GM19351 (cell line): ENCODE results near the gene WDR31.
"Not testable (repeated sequence)": the region's sequence is repeated elsewhere in the genome, so short reads cannot be mapped to it uniquely, and the experiment has no call there.

Experiments used
- ATAC-seq: cut with Tn5 transposase; IDR thresholded peaks from one replicate; pipeline ENCODE4 v1.9.1; 2021; ENCODE audit warnings: mild to moderate bottlenecking, moderate library complexity; ENCODE audit not compliant: unreplicated experiment

WDR31 gene

DNA sequence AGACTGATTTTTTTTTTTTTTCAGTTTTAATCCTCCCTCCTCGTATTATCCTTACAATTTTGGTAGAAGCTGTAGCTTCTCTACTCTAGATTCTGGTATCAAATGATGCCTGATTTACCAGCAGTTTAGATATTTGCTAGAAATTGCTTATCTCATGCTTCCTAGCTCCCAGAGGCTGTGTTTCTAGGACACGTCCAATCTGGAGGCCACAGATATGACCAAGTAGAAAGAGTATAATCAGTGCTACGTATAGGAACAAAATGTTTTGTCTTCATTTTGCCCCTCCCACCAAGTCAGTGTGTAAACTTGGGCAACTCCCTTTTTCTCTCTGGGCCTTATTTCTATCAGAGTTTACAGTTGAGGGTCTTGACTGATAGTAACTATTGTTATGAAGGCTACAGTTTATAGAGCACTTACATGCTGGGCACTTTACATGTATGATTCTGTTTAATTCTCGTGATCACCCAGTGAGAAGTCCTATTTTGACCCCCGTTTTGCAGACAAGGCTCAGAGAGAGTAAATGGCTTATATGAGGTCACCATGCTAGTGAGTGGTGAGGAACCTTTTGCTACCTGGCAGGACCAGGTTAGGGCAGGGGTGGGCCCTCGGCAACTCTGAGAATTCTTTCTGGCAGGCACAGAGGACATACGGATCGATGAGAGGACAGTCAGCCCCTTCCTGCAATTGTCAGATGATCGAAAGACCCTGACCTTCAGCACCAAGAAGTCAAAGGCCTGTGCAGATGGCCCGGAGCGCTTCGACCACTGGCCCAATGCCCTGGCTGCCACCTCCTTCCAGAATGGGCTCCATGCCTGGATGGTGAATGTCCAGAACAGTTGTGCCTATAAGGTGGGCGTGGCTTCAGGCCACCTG lies 29.1 kb upstream of the WDR31 start:
- no peak for ATAC-seq

DNA sequence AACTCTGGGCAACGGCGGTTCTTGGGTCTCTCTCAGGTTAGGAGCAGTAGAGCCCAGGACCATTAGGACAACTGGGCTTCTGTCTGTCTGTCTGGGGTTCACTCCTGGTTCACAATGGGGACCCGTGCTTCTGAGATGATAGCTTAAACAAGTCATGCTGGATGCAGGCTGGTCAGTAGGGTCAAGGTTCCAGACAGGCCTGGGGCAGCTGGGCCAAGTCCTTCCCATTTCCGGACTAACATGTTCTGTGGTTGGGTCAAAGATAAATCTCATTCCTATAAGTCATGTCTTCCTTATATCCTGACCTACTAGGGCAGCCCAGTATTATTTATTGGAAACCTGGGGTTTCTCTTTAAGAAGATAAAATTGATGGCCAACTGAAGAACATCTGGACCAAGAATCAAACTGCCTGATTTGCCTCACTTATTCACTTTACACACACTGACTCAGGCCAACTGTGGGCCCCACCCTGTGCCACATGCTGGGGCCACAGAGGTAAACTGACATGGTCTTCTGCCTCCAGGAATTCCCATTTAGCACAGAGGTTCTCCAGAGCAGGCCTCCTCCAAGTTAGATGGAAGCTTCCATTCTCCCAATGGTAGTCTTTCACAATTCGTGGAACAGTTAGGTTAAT lies 28.4 kb upstream of the WDR31 start:
- ATAC-seq, result no peak

DNA sequence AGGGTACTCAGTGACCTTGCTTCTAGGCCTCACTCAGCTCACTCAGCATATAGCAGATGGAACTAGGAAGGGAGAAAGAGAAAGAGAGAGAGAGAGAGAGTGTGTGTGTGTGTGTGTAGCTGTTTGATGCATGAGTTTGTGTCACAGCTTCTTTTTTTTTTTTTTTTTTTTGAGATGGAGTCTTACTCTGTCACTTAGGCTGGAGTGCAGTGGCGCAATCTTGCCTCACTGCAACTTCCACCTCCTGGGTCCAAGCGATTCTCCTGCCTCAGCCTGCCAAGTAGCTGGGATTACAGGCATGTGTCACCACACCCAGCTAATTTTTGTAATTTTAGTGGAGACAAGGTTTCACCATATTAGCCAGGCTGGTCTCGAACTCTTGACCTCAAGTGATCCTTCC lies 25.6 kb upstream of the WDR31 start:
- not testable (repeated sequence) for ATAC-seq

DNA sequence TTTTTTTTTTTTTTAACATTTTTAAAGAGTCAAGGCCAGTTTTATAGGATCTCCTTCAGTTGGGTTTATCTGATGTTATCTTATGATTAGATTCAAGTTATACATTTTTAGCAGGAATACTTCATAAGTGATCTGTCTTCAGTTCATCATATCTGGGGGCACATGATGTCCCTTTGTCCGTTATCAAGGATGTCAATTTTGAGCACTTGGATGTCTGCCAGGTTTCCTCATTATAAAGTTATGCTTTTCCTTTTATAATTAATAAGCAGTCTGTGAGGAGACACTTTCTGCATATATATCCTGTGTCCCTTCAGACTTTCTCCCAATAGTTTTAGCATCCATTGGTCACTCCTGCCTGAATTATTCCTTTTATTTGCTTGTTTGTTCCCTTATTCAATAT lies 24.9 kb upstream of the WDR31 start:
- no peak for ATAC-seq

DNA sequence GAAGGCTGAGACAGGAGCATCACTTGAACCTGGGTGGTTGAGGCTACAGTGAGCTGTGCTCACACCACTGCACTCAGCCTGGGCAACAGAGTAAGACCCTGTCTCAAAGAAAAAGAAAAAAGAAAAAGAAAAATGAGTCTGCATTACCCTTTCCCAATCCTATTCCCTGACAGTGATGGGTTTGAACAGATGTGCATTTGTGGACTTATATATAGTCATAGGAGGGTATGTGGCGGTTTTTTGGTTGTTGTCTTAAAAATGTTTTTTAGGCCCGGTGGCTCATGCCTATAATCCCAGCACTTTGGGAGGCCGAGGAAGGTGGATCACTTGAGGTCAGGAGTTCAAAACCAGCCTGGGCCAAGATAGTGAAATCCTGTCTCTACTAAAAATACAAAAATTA lies 23.3 kb upstream of the WDR31 start:
- no peak for ATAC-seq

DNA sequence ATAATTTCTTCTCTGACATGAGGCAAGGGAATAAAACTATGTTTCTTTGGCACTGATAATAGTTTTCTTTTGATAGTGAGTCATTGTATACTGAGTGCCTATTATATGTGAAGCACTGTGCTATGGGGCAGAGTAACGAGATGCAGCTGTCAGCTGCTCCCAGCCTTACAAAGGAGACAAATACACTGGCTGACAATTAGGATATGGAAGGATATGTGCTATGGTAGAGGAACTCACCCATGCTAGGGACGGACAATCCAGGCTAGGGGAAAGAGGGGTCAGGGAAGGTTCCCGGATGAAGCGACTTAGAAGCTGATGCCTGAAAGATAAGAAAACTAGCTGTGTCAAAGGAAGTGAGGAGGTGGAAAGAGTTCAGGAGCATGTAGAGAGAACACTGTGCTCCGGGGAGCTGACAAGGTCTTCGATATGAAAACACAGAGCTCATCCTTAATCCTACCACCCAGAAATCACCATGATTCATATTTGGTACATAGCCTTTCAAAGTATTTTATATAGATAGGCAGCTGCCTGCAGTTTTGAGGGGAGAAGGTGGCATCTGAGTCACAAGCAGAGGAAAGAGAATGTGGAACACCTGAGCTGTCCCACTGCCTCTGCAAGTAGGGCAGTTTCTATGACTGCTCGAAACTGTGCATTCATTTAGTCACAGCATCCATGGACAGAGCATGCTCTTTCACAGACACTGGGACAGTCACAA lies 21.4 kb upstream of the WDR31 start:
- ATAC-seq, result no peak

DNA sequence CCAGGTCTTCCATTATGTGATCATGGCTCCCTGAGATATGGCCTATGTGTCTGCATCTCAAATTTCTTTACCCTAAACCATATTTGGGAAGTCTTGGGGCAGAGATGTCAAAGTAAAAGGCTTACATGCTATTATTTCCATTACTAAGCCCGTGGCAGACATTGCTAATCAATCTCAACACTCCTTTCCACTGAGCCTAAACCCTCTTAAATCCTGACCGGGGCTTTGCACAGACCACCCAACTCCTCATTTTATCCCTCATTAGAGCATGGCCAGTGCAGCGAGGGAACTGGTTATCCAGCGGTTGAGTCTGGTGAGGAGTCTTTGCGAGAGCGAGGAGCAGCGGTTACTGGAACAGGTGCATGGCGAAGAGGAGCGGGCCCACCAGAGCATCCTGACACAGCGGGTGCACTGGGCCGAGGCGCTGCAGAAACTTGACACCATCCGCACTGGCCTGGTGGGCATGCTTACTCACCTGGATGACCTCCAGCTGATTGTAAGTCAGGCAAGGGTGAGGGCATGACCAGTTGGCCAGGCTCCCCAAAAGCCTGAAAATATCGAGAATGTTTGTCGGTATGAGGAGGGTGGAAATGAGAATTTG lies 20.3 kb upstream of the WDR31 start:
- no peak for ATAC-seq

DNA sequence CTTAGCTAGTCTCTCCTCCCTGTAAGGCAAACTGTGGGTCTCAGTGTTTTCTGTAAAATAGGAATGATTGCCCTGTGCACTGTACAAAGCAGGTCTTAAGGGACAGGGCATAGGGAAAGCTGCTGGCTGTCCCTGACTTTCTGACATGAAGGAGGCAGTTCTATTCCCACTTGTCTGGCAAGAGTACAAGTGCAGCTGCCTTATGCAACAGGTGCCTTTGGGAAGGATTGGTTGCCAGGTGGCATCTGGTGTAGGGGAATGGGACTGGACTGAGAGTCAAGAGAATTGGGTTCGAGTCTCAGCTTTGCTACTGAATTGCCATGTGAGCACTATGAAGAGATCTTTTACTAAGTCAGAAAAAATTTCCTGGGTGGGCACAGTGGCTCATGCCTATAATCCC lies 19.3 kb upstream of the WDR31 start:
- no peak for ATAC-seq

DNA sequence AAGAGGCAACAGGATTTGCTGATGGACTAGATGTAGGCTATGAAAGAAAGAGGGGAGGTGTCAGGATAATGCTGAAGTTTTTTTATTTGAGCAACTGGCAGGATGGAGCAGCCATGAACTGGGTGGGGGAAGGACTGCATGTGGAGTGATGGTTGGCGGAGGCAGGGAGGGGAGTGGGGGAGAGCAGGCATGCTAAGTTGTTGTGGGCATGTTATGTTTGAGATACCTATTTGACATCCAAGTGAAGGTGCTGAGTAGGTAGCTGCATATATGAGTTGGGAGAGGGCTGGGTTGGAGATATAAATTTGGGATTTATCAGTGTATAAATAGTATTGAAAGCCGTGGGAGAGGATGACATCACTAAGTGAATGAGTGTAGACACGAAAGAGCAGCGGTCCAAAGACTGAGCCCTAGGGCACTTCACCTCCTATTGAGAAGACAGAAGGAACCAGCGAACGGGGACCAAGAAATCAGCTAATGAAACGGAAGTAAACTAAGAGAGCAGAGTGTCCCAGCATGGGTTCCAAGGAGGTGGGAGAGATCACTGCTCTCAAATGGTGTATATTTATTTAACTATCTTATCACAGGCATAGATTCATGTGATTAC lies 16.7 kb upstream of the WDR31 start:
- no peak for ATAC-seq

DNA sequence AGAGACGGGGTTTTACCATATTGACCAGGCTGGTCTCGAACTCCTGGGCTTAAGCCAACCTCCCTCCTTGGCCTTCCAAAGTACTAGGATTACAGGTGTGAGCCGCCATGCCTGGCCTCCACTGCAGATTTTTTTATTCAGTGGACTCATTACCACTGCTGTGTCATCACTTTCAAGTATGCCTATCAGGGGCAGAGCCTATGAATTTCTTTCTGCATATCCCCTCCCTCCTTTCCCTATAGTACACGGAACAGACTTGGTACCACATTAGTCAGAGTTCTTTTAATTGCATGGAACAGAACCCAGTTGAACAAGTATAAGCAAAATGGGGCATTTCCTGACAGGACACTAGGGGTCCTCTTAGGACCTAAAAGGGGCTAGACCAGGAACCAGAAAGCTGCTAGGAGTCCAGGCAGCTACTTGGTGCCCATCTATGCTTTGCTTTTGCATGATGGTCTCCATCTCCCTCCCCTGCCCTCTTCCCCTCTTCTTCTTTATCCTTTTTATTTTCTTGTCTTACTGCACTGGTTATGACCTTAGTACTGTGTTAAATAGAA lies 15.0 kb upstream of the WDR31 start:
- ATAC-seq, result no peak

DNA sequence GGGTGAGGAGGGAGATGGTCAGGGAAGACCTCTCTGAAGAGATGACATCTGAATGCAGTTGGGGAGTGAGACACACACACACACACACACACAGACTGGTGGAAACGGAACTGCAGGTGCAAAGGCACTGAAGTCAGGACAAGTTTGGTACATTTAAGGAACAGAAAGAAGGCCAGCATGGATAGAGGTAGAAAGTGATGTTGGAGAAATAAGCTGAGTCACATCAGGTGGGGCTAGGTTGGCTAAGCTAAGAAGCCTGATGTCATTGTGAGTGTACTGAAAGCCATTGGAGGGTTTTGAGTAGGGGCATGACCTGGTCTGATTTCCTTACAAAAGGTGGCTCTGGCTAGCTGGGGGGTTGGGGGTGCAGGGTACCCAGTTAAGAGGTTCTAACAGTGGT lies 12.3 kb upstream of the WDR31 start:
- ATAC-seq, result no peak

DNA sequence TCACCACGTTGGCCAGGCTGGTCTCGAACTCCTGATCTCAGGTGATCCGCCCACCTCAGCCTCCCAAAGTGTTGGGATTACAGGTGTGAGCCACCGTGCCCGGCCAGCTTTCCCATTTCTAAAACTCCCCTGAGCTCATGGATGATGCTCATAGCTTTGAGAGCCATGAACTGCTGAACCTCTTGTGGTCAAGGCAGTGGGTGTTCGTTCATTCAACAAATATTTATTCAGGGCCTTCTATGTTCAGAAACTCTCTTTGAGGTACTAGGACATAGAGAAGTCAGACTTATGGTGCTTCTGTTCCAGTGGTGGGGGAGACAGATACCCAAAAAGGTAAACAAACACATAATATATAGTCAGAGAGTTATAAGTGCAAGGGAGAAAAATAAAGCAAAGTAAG lies 11.9 kb upstream of the WDR31 start:
- ATAC-seq, result no peak

DNA sequence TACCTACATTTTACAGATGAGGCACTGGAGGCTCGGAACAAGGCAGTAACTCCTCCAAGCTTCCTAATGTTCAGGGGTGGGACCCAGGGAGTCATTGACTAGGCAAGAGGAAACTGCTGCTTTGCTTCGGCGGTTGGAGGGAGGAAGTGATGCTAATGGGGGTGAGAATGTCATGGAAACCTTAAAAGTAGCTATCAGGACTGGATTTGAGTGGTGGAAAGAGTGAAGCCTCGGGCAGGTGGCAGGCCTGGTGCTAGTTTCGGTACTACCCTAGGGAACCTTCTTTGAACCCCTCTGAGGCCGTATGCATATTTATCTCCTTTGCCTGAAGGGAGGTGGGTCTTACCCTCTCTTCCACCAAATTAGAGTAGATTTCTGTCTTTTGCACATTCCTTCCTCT lies 10.9 kb upstream of the WDR31 start:
- no peak for ATAC-seq

DNA sequence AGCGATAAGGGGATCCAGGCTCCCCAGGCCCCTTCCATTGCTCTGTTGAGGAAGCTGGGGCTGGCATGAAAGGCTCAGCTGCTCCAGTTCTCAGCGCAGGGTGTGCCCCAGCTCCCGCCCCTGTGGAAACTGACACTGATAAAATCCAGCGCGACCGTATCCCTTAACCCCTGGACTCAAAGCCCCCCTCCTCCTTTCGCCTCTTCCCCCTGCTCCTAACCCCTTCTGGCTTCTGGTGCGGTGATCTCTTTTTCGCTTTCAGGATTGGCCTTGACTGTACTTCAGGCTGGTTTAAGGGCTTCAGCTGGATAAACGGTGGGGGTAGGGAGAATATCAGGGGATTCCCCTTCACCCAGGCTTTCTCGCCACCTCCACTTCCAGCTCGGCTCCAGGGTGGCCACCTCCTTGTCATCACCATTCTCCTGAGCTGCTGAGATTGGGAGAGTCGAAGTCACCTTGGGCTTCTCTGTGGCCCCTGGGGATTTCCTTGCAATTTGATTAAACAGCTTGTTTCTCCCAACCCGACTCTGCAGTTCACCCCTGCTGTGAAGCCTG lies 10.1 kb upstream of the WDR31 start:
- peak; percentile 9 for ATAC-seq

DNA sequence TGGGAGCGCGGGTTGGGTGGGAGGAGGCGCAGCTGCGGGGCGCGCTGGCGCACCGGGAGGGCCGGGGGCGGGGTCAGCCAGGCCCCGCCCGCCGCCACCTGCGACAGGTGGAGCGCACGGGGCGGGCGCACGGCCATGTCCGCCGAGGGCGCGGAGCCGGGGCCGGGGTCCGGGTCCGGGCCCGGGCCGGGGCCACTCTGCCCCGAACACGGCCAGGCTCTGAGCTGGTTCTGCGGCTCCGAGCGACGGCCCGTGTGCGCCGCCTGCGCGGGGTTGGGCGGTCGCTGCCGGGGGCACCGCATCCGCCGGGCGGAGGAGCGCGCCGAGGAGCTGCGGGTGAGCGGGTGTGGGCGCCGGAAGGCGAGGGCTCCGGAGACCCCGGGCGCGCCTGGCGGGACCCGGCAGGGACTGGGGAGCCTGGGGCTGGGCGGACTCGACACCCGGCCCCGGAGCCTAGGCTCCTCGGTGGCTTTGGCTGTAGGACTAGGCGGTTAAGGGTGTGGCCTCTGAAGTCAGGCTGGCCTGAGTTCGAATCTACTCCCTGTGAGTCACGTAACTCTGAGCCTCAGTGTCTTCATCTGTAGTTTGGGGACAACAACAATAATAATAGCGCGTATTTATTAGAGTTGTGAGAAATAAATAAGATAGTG lies 9.5 kb upstream of the WDR31 start, which contains the start of gene BSPRY:
BSPRY (plus strand) TSS at position 97 of the 650 bp plus-strand sequence; CDS start at position 136, 39 bp downstream.
- peak; percentile 39 for ATAC-seq

DNA sequence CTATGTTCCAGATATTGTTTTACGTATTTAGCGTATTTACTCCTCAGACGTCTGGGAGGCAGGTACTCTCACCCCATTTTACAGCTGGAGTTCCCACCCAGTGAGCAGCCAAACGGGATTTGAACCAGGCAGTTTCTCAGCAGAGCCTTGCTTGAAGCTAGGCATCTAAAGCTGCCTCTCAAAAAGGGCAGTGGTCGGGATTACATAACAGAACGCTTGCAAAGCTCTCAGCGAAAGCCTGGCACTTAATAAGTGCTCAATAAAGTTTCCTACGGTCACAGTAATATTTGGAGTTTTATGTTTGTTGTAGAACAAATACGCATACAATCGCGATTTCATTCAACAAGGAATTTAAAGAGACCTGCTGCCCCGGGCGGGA lies 9.0 kb upstream of the WDR31 start:
- no peak for ATAC-seq

DNA sequence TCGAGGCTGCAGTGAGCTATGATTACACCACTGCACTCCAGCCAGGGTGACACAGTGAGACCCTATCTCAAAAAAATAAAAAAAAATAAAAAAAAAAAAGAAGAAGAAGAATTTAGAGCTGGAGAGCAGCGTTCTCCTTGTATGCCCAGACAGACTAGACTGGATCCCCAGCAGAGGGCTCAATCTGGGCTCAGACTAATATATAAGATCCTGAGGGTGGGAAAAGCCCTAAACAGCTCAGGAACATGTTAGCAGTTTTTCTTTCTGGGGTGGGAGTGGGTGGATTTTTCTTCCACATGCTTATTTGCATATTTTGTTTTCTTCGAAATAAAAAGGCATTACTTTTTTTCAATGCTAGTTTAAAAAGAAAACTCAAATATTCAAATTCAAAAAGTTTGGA lies 8.4 kb upstream of the WDR31 start:
- ATAC-seq, result no peak

DNA sequence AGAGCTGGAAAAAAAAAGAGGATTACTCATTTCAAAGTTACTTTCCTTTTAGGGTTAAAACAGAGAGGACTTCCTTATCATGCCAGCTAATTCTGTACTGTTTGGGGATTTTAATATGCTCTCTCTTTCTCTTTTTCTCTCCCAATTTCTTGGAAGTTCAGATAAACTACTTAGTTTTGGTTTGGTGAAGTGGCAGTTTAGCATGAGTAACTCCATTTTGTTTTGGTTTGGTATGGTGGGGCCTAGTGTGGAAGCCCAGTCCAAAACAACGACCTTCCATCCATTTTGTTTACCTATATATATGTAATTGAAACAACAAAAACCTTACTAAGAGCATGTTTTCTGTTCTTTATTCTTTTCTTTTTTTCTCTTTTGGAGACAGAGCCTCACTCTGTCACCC lies 5.6 kb upstream of the WDR31 start:
- no peak for ATAC-seq

DNA sequence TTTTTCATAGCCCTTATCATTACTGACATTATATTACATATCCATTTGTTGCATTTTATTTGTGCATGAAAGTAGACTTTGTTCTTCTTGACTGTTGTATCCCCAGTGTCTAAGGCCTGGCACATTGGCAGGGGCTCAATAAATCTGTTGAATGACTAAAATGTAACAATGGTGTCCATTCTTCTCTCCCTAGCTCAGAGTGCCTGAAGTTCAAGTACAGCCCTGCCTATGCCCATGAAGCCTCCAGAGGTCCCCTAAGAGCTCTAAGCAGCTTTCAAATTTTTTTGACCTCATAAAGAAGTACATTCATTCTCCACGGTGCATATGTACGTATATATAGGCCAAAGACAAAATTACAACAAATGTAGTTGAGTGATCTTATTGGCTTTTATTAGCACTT lies 5.1 kb upstream of the WDR31 start:
- ATAC-seq, result no peak

DNA sequence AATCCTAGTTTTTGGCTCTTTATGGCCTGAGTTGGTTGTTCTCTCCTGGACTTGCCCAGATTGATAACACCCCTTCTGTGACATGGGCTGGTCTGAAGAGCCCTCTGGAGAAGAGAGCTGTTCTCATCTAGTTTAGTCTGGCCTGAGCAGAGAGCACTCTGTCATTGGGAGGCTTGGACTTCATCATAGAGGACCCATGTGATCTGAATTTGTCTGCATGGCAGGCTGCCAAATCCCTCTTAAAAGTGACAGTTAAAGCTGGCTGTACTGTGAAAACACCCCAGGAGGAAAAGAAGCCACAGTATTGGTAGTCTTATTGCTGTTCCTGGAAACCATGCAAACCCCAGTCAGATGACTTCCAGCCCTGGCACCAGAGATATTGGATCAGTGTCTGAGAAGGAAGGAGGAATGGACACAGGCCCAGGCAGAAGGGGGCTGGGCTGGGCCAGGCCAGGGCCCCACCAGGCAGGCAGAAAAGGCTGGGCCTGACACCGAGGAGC lies 3.7 kb upstream of the WDR31 start:
- no peak for ATAC-seq
